ENCODE data around the gene USP24.
A peak's percentile ranks its signal among the peaks of the same experiment; 100 is the strongest.
"Not testable (repeated sequence)": the region's sequence is repeated elsewhere in the genome, so short reads cannot be mapped to it uniquely, and the experiment has no call there.

USP24 gene

DNA sequence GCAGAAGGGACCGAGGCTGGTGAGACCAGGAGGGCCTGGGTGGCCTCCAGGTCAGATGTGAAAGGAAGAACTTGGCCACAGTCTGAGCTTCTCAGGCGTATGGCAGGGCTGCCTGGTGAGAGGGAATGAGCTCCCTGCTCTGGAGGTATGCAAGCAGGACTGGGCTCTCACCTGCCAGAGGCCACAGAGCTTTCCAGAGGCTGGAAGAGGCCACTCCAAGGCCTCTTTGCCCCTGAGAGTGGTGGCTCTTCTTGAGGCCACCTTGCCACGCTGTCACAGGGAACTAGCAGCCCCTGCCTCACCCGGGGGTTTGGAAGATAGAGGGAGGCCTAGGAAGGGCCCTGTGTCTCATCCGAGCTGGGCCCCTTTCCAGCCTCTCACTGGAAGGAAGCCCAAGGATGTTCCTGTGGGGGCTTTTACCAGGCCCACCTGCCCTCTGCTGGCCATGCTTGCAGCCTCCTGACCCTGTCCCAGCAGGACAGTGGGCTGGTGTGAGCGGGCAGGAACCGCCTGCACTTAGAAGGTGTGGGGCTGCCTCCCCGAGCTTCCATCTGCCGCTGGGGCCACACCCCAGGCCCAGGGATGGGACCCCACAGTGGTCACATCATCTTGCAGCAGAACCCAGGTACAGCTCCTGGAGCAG, 165.8 kb downstream of the USP24 start:
- no peak for DNase-seq

DNA sequence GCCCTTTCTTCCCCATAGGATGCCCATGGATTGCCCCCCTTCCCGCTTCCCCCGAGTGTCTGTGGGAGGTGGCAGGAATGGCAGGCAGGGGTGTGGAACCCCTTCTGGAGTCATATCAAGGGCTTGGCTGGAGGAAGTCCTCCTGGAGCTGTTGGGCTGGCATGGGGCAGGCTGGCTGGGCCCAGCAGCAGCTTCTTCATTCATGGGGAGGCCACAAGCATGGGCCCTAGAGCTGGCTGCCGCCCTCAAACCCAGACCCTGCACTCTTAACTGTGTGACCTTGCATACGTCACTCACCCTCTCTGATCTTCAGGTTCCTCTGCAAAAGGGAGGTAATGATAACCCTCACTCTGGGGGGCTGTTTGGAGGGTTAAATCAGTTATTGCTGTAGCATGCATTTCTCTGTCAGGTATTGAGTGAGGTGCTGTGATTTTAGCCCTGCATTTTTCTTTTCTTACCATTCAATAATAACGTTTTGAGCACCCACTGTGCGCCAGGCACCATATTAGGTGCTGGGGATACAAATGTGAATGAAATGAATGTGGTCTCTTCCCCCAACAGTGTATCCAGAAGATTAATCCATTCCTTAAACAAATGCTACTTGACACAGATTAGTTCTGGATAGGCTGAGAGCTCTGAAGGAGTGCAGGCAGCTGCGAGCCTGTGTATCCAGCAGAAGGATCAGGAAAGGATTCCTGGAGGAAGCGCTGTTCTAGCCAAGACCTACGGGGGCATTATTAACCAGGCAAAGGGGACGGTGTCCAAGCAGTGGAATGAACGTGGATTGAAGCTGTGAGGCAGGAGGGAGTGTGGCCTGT, 166.5 kb downstream of the USP24 start:
- DNase-seq: no peak

DNA sequence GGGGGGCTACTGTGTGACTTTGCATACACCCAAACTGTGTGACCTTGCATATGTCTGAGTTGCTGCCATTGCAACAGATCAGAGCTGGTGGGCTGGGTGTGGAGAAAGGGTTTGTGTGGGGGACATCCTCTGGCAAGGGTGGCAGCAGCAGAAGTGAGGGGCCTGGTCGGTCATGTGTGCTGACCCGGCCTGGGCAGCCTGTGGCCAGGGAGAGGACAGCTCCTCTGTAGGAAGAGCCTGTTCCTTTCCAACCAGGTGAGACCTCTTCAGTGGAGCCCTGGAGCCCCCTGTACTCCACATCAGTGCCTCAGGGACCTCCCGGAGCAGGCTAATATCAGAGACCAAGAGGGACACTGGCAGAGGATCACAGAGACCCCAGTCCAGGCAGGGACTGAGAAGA, 167.6 kb downstream of the USP24 start:
- no peak for DNase-seq

- DNase-seq: no peak
These were observed 168.3 kb downstream of the USP24 start for GRCh38 chr1:55046871-55047270.

DNA sequence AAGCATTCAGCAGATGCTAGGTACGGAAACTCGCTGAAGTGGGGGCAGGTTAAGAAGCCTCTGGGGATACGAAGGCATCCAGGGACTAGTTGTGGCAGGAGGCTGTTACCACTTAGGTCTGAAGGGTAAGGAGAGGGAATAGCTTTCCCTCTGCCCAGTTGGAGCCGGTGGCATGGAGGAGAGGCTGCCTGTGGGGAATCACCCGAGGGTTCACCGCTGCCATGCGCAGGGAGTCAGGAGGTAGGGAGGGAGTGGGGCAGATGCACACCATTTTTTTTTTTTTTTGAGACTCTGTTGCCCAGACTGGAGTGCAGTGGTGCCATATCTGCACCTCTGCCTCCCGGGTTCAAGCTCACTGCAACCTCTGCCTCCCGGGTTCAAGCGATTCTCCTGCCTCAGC, 169.7 kb downstream of the USP24 start:
- DNase-seq: no peak

DNA sequence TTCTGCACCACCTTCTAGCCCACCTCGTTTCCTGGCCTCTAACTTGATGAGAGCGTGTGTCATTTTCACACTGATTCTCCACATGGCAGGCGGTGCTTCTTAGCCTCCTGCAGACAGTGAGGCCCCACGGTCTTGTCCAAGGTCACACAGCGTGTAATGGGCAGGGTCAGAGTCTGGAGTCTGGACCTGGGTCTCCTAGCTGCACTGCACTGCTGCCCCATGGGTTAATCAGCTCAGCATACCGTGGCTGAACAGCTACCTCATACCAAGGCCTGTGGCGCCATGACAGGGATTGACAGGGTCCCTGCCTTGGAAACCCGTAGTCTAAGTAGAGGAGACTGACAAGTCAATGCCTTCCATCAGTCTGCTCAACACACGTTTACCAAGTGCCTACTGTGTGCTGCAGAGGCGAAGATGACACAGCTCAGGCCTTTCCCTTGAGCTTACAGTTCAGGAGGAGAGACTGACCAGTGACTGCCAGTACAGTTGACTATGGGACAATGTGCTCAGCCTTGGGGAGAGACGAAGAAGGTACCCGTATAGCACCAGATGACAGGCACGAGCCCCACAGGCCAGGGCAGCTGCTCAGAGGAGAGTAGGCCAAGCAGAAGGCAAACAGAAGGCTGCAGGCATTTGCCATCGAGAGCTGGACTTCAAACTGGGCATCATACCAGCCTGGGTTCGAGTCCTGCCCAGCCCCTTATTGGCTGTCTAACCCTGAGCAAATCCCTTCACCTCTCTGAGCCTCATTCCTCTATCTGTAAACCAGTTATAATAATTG, 170.4 kb downstream of the USP24 start:
- no peak for DNase-seq

- DNase-seq: no peak
These were observed 171.4 kb downstream of the USP24 start for GRCh38 chr1:55043726-55044125.

DNA sequence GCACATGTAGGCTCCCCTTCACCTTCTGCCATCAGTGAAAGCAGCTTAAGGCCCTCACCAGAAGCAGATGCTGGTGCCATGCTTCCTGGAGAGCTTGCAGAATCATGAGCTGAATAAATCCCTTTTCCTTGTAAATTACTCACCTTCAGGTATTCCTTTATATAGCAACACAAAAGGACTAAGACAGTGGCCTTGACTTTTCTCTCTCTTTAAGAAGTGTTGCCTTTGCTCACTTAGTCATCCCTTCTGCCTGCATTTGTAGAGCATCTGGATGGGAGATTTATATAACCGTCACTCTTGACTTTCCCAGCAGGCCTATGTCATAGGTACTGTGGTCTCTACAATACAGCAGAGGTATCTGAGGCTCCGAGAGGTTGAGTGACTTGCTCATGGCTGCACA, 172.2 kb downstream of the USP24 start:
- no peak for DNase-seq

- DNase-seq: no peak
These were observed 173.6 kb downstream of the USP24 start for GRCh38 chr1:55041613-55042012.

DNA sequence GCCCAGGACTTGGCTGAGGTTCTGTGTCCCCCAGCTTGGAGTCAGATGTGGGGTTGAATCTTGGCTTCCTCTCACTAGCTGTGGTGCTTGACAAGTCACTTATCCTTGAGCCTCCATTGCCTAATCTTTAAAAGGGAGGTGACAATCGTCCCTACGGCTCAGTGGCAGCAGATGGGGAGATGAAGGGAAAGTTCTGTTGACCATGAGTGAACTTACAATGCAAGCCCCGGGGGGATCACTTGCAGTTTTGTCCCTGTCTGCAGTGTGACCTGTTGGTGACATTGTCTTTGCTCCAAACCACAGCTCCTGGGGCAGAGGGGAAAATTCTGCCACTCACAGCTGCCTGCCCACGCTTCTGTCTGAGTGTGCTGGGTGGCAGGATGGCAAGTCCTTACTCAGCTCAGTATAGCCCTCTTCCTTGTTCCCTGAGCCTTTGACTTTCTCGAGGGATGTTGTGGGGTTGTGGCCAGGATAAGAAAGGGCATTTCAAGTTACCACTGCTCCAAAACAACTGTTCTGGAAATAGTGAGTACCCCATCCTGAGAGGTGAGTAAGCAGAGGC, 174.2 kb downstream of the USP24 start:
- no peak for DNase-seq

GRCh38 chr1:55040083-55040932, 174.9 kb downstream of the USP24 start:
- DNase-seq: no peak

DNA sequence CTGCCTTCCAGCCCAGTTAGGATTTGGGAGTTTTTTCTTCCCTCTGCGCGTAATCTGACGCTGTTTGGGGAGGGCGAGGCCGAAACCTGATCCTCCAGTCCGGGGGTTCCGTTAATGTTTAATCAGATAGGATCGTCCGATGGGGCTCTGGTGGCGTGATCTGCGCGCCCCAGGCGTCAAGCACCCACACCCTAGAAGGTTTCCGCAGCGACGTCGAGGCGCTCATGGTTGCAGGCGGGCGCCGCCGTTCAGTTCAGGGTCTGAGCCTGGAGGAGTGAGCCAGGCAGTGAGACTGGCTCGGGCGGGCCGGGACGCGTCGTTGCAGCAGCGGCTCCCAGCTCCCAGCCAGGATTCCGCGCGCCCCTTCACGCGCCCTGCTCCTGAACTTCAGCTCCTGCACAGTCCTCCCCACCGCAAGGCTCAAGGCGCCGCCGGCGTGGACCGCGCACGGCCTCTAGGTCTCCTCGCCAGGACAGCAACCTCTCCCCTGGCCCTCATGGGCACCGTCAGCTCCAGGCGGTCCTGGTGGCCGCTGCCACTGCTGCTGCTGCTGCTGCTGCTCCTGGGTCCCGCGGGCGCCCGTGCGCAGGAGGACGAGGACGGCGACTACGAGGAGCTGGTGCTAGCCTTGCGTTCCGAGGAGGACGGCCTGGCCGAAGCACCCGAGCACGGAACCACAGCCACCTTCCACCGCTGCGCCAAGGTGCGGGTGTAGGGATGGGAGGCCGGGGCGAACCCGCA, 175.7 kb downstream of the USP24 start, which contains the start of gene PCSK9:
PCSK9 (plus strand) TSS at position 207 of the 741 bp plus-strand sequence; CDS start at position 497, 290 bp downstream.
- DNase-seq: no peak

DNA sequence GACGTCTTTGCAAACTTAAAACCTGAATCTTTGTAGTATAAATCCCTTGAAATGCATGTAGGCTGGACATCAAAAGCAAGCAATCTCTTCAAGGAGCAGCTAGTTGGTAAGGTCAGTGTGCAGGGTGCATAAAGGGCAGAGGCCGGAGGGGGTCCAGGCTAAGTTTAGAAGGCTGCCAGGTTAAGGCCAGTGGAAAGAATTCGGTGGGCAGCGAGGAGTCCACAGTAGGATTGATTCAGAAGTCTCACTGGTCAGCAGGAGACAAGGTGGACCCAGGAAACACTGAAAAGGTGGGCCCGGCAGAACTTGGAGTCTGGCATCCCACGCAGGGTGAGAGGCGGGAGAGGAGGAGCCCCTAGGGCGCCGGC, 176.2 kb downstream of the USP24 start:
- no peak for DNase-seq

DNA sequence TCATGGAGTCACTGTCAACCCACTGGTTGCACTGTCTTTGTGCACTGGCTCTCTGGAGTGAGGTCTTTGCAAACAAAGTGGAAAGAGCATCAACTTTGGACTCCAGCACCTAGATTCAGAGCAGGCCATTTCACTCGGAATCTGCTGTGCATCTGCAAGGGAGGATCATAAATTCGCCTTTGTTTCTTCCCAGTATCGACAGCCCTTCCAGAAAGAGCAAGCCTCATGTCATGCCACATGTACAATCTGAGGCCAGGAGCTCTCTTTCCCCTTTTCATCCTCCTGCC, 176.7 kb downstream of the USP24 start:
- no peak for DNase-seq

DNA sequence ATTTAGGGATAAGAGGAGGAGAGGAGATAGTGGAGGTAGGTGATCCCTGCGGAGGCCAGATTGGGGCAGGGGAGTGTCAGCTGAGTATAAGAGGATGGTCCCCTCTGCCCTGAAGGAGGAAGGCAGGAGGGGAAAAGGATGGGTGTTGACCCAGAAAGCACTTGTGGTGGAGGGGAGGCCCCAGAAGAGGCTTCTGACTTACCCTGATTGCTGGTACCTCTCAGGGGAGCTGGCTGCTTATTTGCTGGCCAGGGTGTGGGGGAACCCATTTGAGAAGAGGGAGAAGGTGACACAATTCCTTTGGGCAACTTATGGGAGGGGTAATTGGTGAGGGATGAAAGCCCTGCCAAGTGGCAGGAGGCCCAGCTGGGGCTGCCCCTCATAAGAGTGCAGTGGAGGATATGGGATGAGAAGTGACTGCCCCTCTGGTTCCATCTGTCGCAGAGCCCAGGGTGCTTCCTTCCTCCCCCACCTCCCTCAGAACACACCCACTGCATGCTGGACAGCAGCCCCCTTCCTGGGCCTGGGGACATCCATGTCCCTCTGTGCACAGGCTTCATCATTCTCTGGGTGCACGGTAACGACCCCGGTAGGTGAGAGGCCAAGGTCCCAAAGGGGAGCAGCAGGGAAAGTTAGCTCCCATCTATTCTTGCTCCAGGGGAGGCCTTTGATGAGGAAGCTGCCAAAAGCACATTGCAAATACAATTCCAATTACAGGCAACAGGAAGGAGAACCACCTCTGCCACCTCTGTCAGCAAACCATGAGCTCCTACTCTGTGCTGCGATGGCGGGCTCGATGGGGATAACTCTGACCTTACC, 177.2 kb downstream of the USP24 start:
- DNase-seq: no peak

- DNase-seq: no peak
These were observed 179.3 kb downstream of the USP24 start for GRCh38 chr1:55035904-55036303.

GRCh38 chr1:55034476-55035133, 180.6 kb downstream of the USP24 start:
- peak; percentile 19 for DNase-seq

GRCh38 chr1:55033265-55033614, 181.9 kb downstream of the USP24 start:
- DNase-seq: no peak

GRCh38 chr1:55031098-55031497, 184.1 kb downstream of the USP24 start:
- DNase-seq: not testable (repeated sequence)

- DNase-seq: not testable (repeated sequence)
These were observed 188.5 kb downstream of the USP24 start for GRCh38 chr1:55026682-55027081.

- not testable (repeated sequence) for DNase-seq
These were observed 191.0 kb downstream of the USP24 start for GRCh38 chr1:55024163-55024562.
